IMR-90 (cell line): ENCODE measurements around the gene ZNF684. TPM values are rescaled to one million over a fixed set of nuclear protein-coding genes. Genes with fewer than 3 reads are reported as not detected.
"Not testable (repeated sequence)": the region's sequence is repeated elsewhere in the genome, so short reads cannot be mapped to it uniquely, and the experiment has no call there.

ENCODE experiments used
- ATAC-seq: fragments of 200-7000 bp; cut with Tn5 transposase; 2 replicates; pipeline ENCODE4 v1.9.1; 2020; ENCODE audit warnings: low read depth, mild to moderate bottlenecking, moderate library complexity
- BruUV-seq: library from RNA; stranded (reverse); fragments of 400-500 nt; replicated peaks from 2 replicates; lab custom pipeline; 2021; lab: Mats Ljungman, UMichigan
- CTCF ChIA-PET: fragments of 300-600 bp; formaldehyde crosslinking; extraction: SDS; loops from one replicate; lab custom pipeline; 2021; ENCODE audit warnings: antibody characterized with exemption; lab: Yijun Ruan, JAX
- POLR2A ChIA-PET: fragments of 300-600 bp; sonication (Branson Sonifier 250); formaldehyde crosslinking; loops from one replicate; lab custom pipeline; 2022; ENCODE audit warnings: antibody characterized with exemption; ENCODE audit not compliant: unreplicated experiment; lab: Charles Lee
- DNase-seq: peaks from one replicate; pipeline ENCODE4 v3.0.0; 2013
- H2AFZ ChIP-seq: replicated peaks from 2 replicates; pipeline ENCODE3; 2013; ENCODE audit warnings: low read length, mild to moderate bottlenecking; ENCODE audit not compliant: poor library complexity
- H2AK5ac ChIP-seq: 2 replicates; pipeline ENCODE4 v1.6.1; 2013; ENCODE audit warnings: low read depth, low read length, inconsistent platforms
- H2AK9ac ChIP-seq: replicated peaks from 2 replicates; pipeline ENCODE3; 2013; ENCODE audit warnings: mild to moderate bottlenecking, low read depth, low read length, moderate library complexity; ENCODE audit not compliant: poor library complexity
- H2BK120ac ChIP-seq: 2 replicates; pipeline ENCODE4 v1.6.1; 2013; ENCODE audit warnings: low read depth, low read length, inconsistent platforms
- H2BK15ac ChIP-seq: 3 replicates; pipeline ENCODE4 v1.6.1; 2013; ENCODE audit warnings: low read depth, low read length, inconsistent platforms
- H2BK20ac ChIP-seq: 2 replicates; pipeline ENCODE4 v1.6.1; 2013; ENCODE audit warnings: low read depth, mild to moderate bottlenecking, inconsistent platforms, low read length, moderate library complexity
- H2BK5ac ChIP-seq: 2 replicates; pipeline ENCODE4 v1.6.1; 2013; ENCODE audit warnings: mild to moderate bottlenecking, low read depth, low read length, inconsistent platforms; ENCODE audit not compliant: poor library complexity, severe bottlenecking
- H3K14ac ChIP-seq: replicated peaks from 2 replicates; pipeline ENCODE4 v1.6.1; 2013; ENCODE audit warnings: low read depth, low read length, inconsistent platforms
- H3K18ac ChIP-seq: 2 replicates; pipeline ENCODE4 v1.6.1; 2013; ENCODE audit warnings: low read depth, low read length, control low read depth
- H3K23ac ChIP-seq: 2 replicates; pipeline ENCODE4 v1.6.1; 2013; ENCODE audit warnings: low read depth, low read length, inconsistent platforms
- H3K27ac ChIP-seq: 2 replicates; pipeline ENCODE4 v1.5.1; 2013; ENCODE audit warnings: mild to moderate bottlenecking, control low read depth, low read length; ENCODE audit not compliant: insufficient read depth
- H3K27me3 ChIP-seq: 2 replicates; pipeline ENCODE4 v1.6.1; 2013; ENCODE audit warnings: low read length; ENCODE audit not compliant: control insufficient read depth, insufficient read depth
- H3K36me3 ChIP-seq: 2 replicates; pipeline ENCODE4 v1.6.1; 2013; ENCODE audit warnings: low read length, mixed read lengths; ENCODE audit not compliant: control insufficient read depth, insufficient read depth
- H3K4ac ChIP-seq: 2 replicates; pipeline ENCODE4 v1.6.1; 2013; ENCODE audit warnings: low read depth, low read length, inconsistent platforms
- H3K4me1 ChIP-seq: 2 replicates; pipeline ENCODE4 v1.6.1; 2013; ENCODE audit warnings: low read length, mixed read lengths; ENCODE audit not compliant: control insufficient read depth, insufficient read depth
- H3K4me2 ChIP-seq: 2 replicates; pipeline ENCODE4 v1.6.1; 2013; ENCODE audit warnings: low read depth, mild to moderate bottlenecking, control low read depth, low read length, moderate library complexity
- H3K4me3 ChIP-seq: 2 replicates; pipeline ENCODE4 v1.5.1; 2013; ENCODE audit warnings: low read depth, mild to moderate bottlenecking, control low read depth, low read length, moderate library complexity; ENCODE audit not compliant: insufficient read depth
- H3K56ac ChIP-seq: 2 replicates; pipeline ENCODE4 v1.6.1; 2013; ENCODE audit warnings: low read length, inconsistent platforms; ENCODE audit not compliant: insufficient read depth; ENCODE audit errors: extremely low read depth
- H3K79me1 ChIP-seq, 2 experiments: 2 replicates each; pipeline ENCODE4 v1.6.1; 2013; ENCODE audit warnings: low read length in 2 of 2, inconsistent platforms in 1 of 2, low read depth in 1 of 2
- H3K9ac ChIP-seq: 2 replicates; pipeline ENCODE4 v1.6.1; 2013; ENCODE audit warnings: low read depth, low read length, control low read depth
- H3K9me1 ChIP-seq: 2 replicates; pipeline ENCODE4 v1.6.1; 2013; ENCODE audit warnings: low read length, inconsistent platforms; ENCODE audit not compliant: insufficient read depth
- H3K9me3 ChIP-seq: 2 replicates; pipeline ENCODE4 v1.6.1; 2013; ENCODE audit warnings: low read length; ENCODE audit not compliant: control insufficient read depth, insufficient read depth
- H4K20me1 ChIP-seq: 2 replicates; pipeline ENCODE4 v1.6.1; 2013; ENCODE audit warnings: low read length, inconsistent platforms; ENCODE audit not compliant: insufficient read depth
- H4K5ac ChIP-seq: 2 replicates; pipeline ENCODE4 v1.6.1; 2013; ENCODE audit warnings: mild to moderate bottlenecking, low read depth, low read length, control low read depth
- H4K8ac ChIP-seq, 2 experiments: 2 replicates each; pipeline ENCODE4 v1.6.1; 2013; ENCODE audit warnings: low read depth in 2 of 2, low read length in 2 of 2, control low read depth in 1 of 2, inconsistent platforms in 1 of 2
- H4K91ac ChIP-seq: 2 replicates; pipeline ENCODE4 v1.6.1; 2013; ENCODE audit warnings: low read depth, low read length, inconsistent platforms; ENCODE audit not compliant: insufficient read depth
- WGBS, 2 experiments: methylation state at CpG; one replicate each; pipeline versions ENCODE4 v1.1.5 to v1.1.7; 2013; ENCODE audit warnings: missing lambda C conversion rate in 2 of 2; ENCODE audit not compliant: insufficient read length in 1 of 2; ENCODE audit errors: extremely low coverage in 2 of 2; 5-methylcytosine and 5-hydroxymethylcytosine counted together
- dilution Hi-C: fragments of 300-500 bp; cut with HindIII; formaldehyde crosslinking; loops from one replicate; pipeline ENCODE4 v1.14.3; 2018; ENCODE audit warnings: low sequenced_read_pairs; ENCODE audit not compliant: unreplicated experiment
- in situ Hi-C: fragments of 300-500 bp; cut with MboI; formaldehyde crosslinking; loops from 3 replicates; pipeline ENCODE4 v1.14.3; 2019; ENCODE audit warnings: low sequenced_read_pairs, inconsistent platforms, mixed read lengths
- intact Hi-C: fragments of 100-400 bp; cut with micrococcal nuclease; formaldehyde crosslinking; loops from 2 replicates; pipeline ENCODE4 v1.10.0; 2022
- polyA plus RNA-seq, 3 experiments: library from polyadenylated mRNA; depleted of rRNA; stranded (reverse); fragments of >200 nt; gene quantifications; 2 replicates each; pipeline ENCODE4 v1.2.3, GENCODE V29; 2012; ENCODE audit warnings: low replicate concordance in 1 of 3
- total RNA-seq: library from RNA; depleted of rRNA; stranded (reverse); fragments of >200 nt; gene quantifications from 2 replicates; pipeline ENCODE4 v1.2.3, GENCODE V29; 2012

ZNF684 gene
- total and polyA plus RNA-seq, 2 of the 4 experiments (the other 2 are of a cell fraction), result 1.4 to 4.1 TPM

- H3K27me3 ChIP-seq, H3K9ac ChIP-seq, CTCF ChIA-PET, H3K4me1 ChIP-seq, H3K56ac ChIP-seq, H3K4ac ChIP-seq, ATAC-seq, intact Hi-C loops, H2BK5ac ChIP-seq, dilution Hi-C loops, H3K36me3 ChIP-seq, H4K91ac ChIP-seq, H2BK120ac ChIP-seq, DNase-seq, H3K79me1 ChIP-seq, H3K4me2 ChIP-seq, H3K4me3 ChIP-seq, in situ Hi-C loops, H3K23ac ChIP-seq, BruUV-seq, H3K27ac ChIP-seq, H2AFZ ChIP-seq, H2AK9ac ChIP-seq, H2BK15ac ChIP-seq, H3K18ac ChIP-seq, H2BK20ac ChIP-seq, H3K14ac ChIP-seq, H2AK5ac ChIP-seq, H4K20me1 ChIP-seq, H4K8ac ChIP-seq, POLR2A ChIA-PET, H4K5ac ChIP-seq, H3K9me1 ChIP-seq: not testable (repeated sequence)
- WGBS, 2 experiments, result no CpG with 5 or more reads among the region's 4 CpGs
- peaks cover 48% of the 10 kb centered on the region for H3K9me3 ChIP-seq
Measured at GRCh38 chr1:40502651-40503050, 28.8 kb upstream of the ZNF684 start.
